Measurements from ENCODE around the gene NRXN3. TPM values are rescaled to one million over a fixed set of nuclear protein-coding genes. Genes with fewer than 3 reads are reported as not detected.
"Not testable (repeated sequence)": the region's sequence is repeated elsewhere in the genome, so short reads cannot be mapped to it uniquely, and the experiment has no call there.

NRXN3 gene
- total and polyA plus RNA-seq, 2 of the 13 experiments (the other 11 are each of a cell fraction or from before 2014, with no cell fraction given), result 0.03 TPM; not detected in 1

- TF ChIP-seq ZNF546 (CRISPR knock-in tag; conservative IDR thresholded peaks at IDR 0.05), result no peak
- no peak for TF ChIP-seq ZNF329 (CRISPR knock-in tag; IDR thresholded peaks at IDR 0.05; ENCODE audit: low read depth)
- no peak for TF ChIP-seq HHEX (CRISPR knock-in tag; IDR thresholded peaks at IDR 0.05)
- TF ChIP-seq PITX1 (CRISPR knock-in tag; IDR thresholded peaks at IDR 0.05), result no peak
- TF ChIP-seq ZNF446 (CRISPR knock-in tag; IDR thresholded peaks at IDR 0.05), result no peak
Observed at GRCh38 chr14:78432046-78432445, 261.9 kb downstream of the NRXN3 start (continued).

GRCh38 chr14:78437448-78437847 lies 267.3 kb downstream of the NRXN3 start:
- CTCF ChIA-PET (ENCODE audit: low intra/inter-chr PET ratio, low total read pairs); H3K79me2 ChIP-seq (ENCODE audit: insufficient read depth, low read length); H3K27ac ChIP-seq (ENCODE audit: extremely low read length, insufficient read depth, low read length); H4K20me1 ChIP-seq (ENCODE audit: insufficient read depth, low read length); BruUV-seq (replicated peaks); DNase-seq (ENCODE audit: low spot score); FAIRE-seq; H3K9ac ChIP-seq (ENCODE audit: insufficient read depth, low read depth, low read length); H3K4me1 ChIP-seq (ENCODE audit: insufficient read depth, low read length); H2AFZ ChIP-seq (ENCODE audit: low read length); H3K4me3 ChIP-seq (replicated peaks in 1 of 3; ENCODE audit: insufficient read depth in 1 of 3, low read depth in 2 of 3, low read length in 3 of 3); H3K9me3 ChIP-seq (ENCODE audit: low read length); H3K4me2 ChIP-seq (ENCODE audit: low read depth, low read length); intact Hi-C loops (cut with micrococcal nuclease; ENCODE audit: unreplicated experiment); POLR2A ChIA-PET; in situ Hi-C loops (cut with HindIII; ENCODE audit: extremely low pct_ligation_motif_present, low pct_unique_long_range_greater_than_20kb); H3K27me3 ChIP-seq (ENCODE audit: control insufficient read depth in 1 of 2, insufficient read depth in 2 of 2, low read length in 2 of 2); ATAC-seq; H3K36me3 ChIP-seq (replicated peaks in 1 of 2; ENCODE audit: control insufficient read depth in 1 of 2, insufficient read depth in 2 of 2, low read length in 2 of 2): not testable (repeated sequence)
- 33% methylated on average over 3 of the region's 3 CpGs for WGBS (ENCODE audit: low lambda C conversion rate)

GRCh38 chr14:78440356-78440894 lies 270.3 kb downstream of the NRXN3 start:
- Histone ChIP-seq H3K4me1 (ENCODE audit: insufficient read depth, low read length) (no peaks in the 10 kb centered on the region), H3K9ac (ENCODE audit: insufficient read depth, low read depth, low read length) (no peak overlapping the region), H3K9me3 (ENCODE audit: low read length) (no peaks in the 10 kb centered on the region), H2AFZ (ENCODE audit: low read length) (no peak overlapping the region), H3K27me3 (ENCODE audit: control insufficient read depth in 1 of 2, insufficient read depth in 2 of 2, low read length in 2 of 2) (no peaks in the 10 kb centered on the region; a peak in 1 of 5 replicates), H3K36me3 (replicated peaks in 1 of 2; ENCODE audit: control insufficient read depth in 1 of 2, insufficient read depth in 2 of 2, low read length in 2 of 2) (no peaks in the 10 kb centered on the region), H3K4me2 (ENCODE audit: low read depth, low read length) (no peak overlapping the region), H4K20me1 (ENCODE audit: insufficient read depth, low read length) (no peaks in the 10 kb centered on the region), H3K79me2 (ENCODE audit: insufficient read depth, low read length) (no peaks in the 10 kb centered on the region), H3K4me3 (replicated peaks in 1 of 3; ENCODE audit: insufficient read depth in 1 of 3, low read depth in 2 of 3, low read length in 3 of 3) (no peak overlapping the region), H3K27ac (ENCODE audit: extremely low read length, insufficient read depth, low read length) (no peak overlapping the region)
- no peak for FAIRE-seq
- ChIA-PET CTCF (ENCODE audit: low intra/inter-chr PET ratio, low total read pairs) (no interaction called here), POLR2A (no interaction called here)
- no peak for DNase-seq (ENCODE audit: low spot score)
- in situ Hi-C loops (cut with HindIII; ENCODE audit: extremely low pct_ligation_motif_present, low pct_unique_long_range_greater_than_20kb) (no loop called here), intact Hi-C loops (cut with micrococcal nuclease; ENCODE audit: unreplicated experiment) (no loop called here)
- WGBS (ENCODE audit: low lambda C conversion rate), result 0% methylated on average over 6 of the region's 7 CpGs
- no peak for ATAC-seq
- no TSS peak for BruUV-seq (replicated peaks)
- TF ChIP-seq ZNF710 (CRISPR knock-in tag; IDR thresholded peaks at IDR 0.05; ENCODE audit: borderline replicate concordance), result no peak
- TF ChIP-seq SIX1 (CRISPR knock-in tag; IDR thresholded peaks at IDR 0.05; ENCODE audit: borderline replicate concordance), result no peak
- TF ChIP-seq AKAP8 (CRISPR knock-in tag; IDR thresholded peaks at IDR 0.05), result no peak
- TF ChIP-seq IRF1 (CRISPR knock-in tag; IDR thresholded peaks at IDR 0.05; ENCODE audit: low read depth), result no peak
- TF ChIP-seq RNF219 (CRISPR knock-in tag; IDR thresholded peaks at IDR 0.05), result no peak
- TF ChIP-seq E2F5 (CRISPR knock-in tag; conservative IDR thresholded peaks at IDR 0.05), result no peak

Data from HepG2 (cell line).